ENCODE measurements around the gene PFKFB2. TPM values are rescaled to one million over a fixed set of nuclear protein-coding genes. Genes with fewer than 3 reads are reported as not detected.
A peak's percentile ranks its signal among the peaks of the same experiment; 100 is the strongest.
"Not testable (repeated sequence)": the region's sequence is repeated elsewhere in the genome, so short reads cannot be mapped to it uniquely, and the experiment has no call there.

Gene PFKFB2
- total RNA-seq, 1 experiment from 2014 or later, result 3.2 TPM

GRCh38 chr1:207039380-207040180, 13.5 kb upstream of the PFKFB2 start:
- DNase-seq (ENCODE audit: low read depth), result no peak

DNA sequence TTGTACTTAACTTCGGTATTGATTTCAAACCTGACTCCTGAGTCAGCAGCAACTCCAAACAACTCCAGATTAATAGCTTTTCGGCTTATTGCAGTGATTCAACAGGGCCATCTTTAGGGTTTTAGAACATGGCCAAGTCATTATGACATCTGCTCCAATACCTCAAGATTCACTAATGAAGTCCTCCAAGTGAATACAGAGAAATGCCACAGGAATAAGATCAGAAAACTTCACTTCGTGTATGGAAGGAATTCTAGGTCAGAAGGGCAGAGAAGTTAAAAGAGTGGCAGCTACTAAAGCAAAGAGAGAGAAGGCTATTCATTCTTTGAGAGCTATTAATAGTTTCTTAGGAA, 12.9 kb upstream of the PFKFB2 start:
- DNase-seq (ENCODE audit: low read depth), result no peak

- not testable (repeated sequence) for DNase-seq (ENCODE audit: low read depth)
Measured at GRCh38 chr1:207041397-207041796, 11.7 kb upstream of the PFKFB2 start.

DNA sequence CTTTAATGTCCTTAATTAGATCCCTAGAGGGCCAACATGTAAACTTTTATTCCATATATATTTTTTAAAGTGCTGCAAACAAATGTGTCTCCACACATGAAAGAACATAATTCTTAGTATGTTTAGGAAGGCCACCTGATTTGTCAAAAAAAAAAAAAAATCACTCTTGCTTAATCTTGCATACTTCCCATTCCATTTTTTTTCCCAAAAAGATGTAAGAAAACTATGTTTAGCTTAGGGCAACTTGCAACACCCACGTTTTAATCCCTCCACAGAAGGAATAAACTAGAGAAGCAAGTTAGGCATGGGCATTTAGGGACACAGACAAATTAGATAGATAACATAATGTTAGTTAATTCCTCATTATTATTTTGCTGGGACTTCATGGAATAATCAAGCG, 7.6 kb upstream of the PFKFB2 start:
- DNase-seq (ENCODE audit: low read depth), result no peak

DNA sequence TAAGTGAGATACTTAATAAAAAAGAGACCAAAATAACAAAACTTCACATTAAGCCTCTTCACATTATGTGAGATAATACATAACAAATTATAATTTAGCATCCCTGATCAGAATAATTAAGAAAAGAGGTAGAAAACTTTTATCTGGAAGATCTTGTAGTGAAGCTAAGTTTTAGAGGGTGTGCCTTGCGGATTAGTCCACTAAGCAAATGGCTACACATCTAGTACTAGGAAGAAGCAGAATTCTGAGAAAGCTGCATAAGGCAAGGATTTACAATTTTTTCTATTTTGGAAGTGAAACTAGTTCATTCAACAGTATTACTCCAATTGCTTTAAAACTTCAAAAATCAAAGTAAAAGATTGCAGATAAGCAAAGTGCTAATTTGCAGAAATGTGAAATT, 5.6 kb upstream of the PFKFB2 start:
- DNase-seq (ENCODE audit: low read depth), result no peak

GRCh38 chr1:207048041-207048440, 5.0 kb upstream of the PFKFB2 start:
- no peak for DNase-seq (ENCODE audit: low read depth)

- no peak for DNase-seq (ENCODE audit: low read depth)
Measured at GRCh38 chr1:207049054-207049453, 4.0 kb upstream of the PFKFB2 start.

- DNase-seq (ENCODE audit: low read depth), result no peak
Measured at GRCh38 chr1:207049514-207049913, 3.6 kb upstream of the PFKFB2 start.

- DNase-seq (ENCODE audit: low read depth), result peak; percentile 50
Measured at GRCh38 chr1:207049974-207050391, 3.1 kb upstream of the PFKFB2 start.

GRCh38 chr1:207050480-207051190, 2.4 kb upstream of the PFKFB2 start:
- DNase-seq (ENCODE audit: low read depth), result peak; percentile 90

DNA sequence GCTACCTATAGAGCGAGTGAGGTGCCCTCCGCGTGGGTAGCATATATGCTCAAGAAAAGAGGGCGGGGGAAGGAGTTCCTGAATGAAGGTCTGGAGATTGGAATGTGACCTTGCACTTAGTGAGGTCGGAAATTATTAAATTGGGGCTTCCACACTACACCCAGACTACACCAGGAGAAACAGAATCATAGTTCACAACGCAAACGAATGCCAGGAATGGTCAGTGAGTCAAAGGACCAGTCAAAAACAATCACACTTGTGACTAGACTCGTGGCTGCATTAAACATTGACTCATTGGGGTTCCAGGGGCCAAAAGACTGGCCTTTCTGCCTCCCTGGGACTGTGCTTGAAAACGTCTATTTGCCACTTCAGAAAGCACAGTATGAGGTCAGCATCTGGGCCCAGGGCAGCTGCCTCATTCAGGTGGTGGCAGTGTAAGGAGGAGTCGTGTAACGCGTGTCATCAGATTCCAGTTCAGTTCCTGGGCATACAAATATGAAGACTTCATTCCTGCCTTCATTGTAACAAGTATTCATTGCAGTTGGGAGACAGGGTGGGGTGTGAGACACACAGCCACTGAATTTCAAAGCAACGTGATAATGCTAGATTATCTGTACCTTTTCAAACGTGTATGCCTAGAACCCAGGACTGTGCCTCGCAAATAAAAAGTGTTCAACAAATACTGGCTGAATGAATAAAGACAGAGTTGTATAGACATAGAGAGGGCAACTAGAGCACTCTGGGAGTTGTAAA, 1.7 kb upstream of the PFKFB2 start, which contains the start of gene YOD1:
Gene YOD1 (minus strand): TSS at position 18 of the 753 bp plus-strand sequence. CDS start 178 bp downstream, outside the sequence.
- peak; percentile 65 for DNase-seq (ENCODE audit: low read depth)

- no peak for DNase-seq (ENCODE audit: low read depth)
Measured at GRCh38 chr1:207054491-207054890, 1.4 kb downstream of the PFKFB2 start.

DNA sequence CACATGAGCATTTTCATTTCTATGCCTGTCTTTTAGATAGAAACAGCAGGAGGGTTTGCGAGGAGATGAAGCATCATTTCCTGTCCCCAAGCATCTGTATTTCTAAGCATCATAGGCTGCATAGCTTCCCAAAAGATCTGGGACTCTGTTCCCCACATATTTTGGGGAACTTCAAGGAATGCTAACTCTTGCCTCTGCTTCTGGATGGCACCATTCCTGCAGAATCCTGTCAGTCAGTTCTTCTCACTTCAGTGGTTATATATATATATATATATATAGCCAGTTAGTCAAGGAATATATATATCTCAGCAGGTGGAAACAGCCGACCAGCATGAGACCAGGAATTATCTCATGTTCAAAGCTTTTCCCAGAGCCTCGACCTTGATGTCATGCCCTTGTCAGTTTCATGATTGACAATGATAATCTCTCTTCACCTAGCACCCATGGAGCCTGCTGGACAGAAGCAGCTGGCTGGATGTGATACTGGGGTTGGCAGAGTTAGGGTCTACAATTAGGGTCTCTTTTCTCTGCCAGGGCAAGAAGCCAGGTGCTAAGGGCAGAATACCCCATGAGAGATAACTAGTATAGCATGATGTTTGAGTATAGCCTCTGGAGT, 2.4 kb downstream of the PFKFB2 start:
- DNase-seq (ENCODE audit: low read depth), result no peak

DNA sequence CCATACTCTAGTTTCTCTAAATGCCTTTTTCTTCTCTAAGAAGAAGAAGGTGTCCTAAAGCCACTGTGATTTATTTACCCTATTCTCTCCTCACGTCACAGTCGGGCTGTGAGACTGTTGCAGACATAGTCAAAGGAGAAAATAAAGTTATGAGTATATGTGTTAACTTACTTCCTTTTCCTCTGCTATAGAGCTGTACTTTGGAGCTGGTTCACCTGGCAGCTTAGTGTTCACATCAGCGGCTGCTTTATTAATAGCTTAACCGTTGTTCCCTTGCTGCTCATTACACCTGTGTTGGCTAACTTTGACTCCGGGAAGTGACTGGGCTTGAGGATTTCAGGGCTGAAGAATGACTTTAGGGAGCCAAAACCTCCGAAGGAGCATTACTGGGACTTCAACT, 3.6 kb downstream of the PFKFB2 start:
- no peak for DNase-seq (ENCODE audit: low read depth)

DNA sequence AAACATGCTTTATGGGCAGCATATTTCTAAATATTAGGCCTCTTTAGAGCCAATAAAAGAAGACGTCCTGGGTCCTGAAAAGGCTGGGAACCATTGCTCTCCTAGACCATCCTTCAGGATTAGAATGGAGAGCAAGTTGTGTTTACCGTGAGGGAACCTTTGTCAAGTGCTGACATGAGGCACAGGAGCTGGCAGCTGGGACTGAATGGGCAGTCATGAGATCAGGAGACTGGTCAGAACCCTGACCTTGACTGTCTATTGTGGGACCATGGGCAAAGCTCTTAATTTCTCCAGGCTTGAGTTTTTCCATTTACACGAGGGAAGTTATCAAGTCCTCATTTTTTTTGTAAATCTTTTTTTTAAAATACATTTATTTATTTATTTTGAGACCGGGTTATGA, 5.2 kb downstream of the PFKFB2 start:
- DNase-seq (ENCODE audit: low read depth), result no peak

- DNase-seq (ENCODE audit: low read depth), result no peak
Measured at GRCh38 chr1:207058878-207059867, 6.1 kb downstream of the PFKFB2 start.

DNA sequence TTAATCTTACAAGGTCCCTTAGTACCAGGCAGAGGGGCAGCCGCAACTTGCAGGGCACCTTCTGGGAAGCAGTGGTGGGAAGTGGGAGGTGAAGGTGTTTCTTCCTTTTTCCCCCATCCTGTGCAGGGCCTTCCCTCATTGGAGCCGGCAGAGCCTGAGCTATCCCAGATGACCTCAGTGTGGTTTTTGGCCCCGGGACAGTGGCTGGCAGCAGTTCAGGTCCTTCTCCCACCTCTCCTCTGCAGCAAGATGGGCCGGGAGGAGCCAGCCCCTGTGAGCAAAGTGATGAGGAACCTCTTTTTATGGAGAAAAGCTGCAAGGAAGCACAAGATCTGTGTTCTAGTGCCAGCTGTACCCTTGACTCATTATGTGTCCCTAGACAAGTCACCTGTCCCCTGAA, 6.8 kb downstream of the PFKFB2 start:
- DNase-seq (ENCODE audit: low read depth), result no peak

DNA sequence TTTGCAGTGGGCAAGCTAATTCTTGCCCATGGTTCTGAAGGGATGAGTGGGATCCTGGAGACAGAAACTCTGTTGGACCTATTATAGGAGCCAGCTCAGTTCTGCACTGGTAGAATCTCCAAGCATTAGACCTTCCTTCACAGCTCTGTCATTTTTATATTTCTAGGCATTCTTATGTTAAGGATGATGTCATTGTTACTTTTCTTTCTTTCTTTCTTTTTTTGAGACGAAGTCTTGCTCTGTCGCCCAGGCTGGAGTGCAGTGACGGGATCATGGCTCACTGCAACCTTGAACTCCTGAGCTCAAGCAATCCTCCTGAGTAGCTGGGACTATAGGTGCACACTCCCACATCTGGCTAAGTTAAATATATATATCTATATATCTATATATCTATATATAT, 7.5 kb downstream of the PFKFB2 start:
- DNase-seq (ENCODE audit: low read depth), result no peak

DNA sequence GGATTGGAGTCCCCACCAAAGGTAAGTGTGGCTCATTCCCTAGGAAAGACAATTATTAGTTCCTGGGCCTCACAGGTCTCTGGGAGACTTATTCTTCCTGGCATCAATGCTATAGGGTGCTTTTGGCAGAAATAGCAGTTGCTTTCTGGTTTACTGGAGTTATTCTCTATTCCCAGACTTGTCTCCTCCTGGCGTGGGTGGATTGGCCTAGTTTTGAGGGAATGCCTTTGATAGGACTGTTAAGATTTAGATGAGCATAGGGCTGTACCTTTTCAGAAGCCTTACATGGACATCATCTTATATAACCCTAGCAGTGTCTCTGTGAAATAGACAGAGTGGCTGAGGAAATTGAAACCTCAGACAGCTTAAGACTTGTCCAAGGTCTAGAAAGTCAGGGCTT, 9.0 kb downstream of the PFKFB2 start:
- no peak for DNase-seq (ENCODE audit: low read depth)

DNA sequence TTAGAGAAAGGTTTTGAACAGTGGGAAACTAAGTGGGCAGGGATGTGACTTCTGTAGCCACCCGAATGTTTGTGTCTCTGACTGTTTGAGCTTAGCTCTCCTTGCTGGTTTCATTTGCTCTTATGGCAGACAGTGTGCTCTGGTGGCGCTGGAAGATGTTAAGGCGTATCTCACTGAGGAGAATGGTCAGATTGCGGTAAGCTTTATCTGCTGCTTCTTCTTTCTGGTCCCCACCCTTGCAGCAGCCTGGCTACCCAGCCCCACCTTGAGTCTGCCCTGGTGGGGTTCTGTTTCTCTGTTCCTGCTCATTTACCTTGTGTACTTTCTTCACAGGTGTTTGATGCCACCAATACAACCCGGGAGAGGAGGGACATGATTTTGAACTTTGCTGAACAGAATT, 9.9 kb downstream of the PFKFB2 start:
- DNase-seq (ENCODE audit: low read depth), result no peak

GRCh38 chr1:207064561-207064960, 11.5 kb downstream of the PFKFB2 start:
- DNase-seq (ENCODE audit: low read depth), result no peak
